ENCODE measurements around the gene MINAR1.
A peak's percentile ranks its signal among the peaks of the same experiment; 100 is the strongest.

Gene MINAR1

GRCh38 chr15:79466488-79466887, 34.4 kb downstream of the MINAR1 start:
- DNase-seq, result no peak

GRCh38 chr15:79467865-79468586, 35.9 kb downstream of the MINAR1 start:
- no peak for DNase-seq

GRCh38 chr15:79472446-79472845, 40.3 kb downstream of the MINAR1 start:
- no peak for DNase-seq

DNA sequence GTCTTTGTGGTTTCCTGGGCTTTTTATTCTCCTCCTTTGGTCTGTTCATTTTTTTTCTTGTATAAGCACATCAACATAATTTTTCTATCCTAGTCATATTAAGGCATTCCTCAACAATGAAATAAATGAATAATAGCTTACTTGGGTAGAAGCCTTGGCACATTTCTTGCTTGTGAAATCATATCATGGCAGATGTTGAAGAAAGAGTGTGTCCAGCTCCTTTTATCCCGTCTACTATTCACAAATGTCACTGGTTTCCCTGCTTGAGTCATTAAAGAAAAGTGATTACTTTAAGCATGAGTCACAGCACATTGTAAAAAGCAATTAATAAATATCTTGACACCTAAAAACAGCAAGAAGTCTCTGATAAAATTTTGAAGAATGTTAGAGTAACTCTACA, 42.1 kb downstream of the MINAR1 start:
- peak; percentile 84 for DNase-seq

GRCh38 chr15:79475306-79475705, 43.2 kb downstream of the MINAR1 start:
- peak; percentile 67 for DNase-seq

GRCh38 chr15:79478108-79478507, 46.0 kb downstream of the MINAR1 start:
- DNase-seq, result no peak

DNA sequence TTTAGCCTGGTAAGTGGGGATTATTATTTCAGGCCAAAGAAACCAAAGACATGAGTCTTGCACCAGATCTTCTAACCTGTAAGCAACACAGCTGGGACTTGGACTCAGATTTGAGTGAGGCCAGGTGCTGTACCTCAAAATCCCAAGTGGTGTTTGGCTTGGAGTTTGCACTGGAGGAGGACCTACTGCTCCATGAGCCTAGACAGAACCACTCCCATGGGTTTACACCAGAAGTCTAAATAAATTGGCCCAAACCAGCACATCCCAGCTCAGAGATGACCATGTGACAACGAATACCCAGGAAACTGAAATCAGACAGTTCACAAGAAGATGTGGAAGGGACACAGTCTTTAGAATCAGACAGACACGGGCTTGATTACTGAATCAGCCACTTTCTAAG, 47.5 kb downstream of the MINAR1 start:
- DNase-seq, result no peak

- no peak for DNase-seq
These were observed 49.7 kb downstream of the MINAR1 start for GRCh38 chr15:79481793-79482192.

All from fibroblast of skin of right biceps (primary cell).